HEK293T (cell line): ENCODE measurements around the gene ANK3.

ENCODE experiments used
- CTCF ChIA-PET: fragments of 350-600 bp; formaldehyde crosslinking; extraction: SDS; loops from one replicate; lab custom pipeline; 2021; ENCODE audit warnings: antibody characterized with exemption, inconsistent platforms; lab: Yijun Ruan, JAX
- POLR2A ChIA-PET: fragments of 350-600 bp; formaldehyde crosslinking; extraction: SDS; loops from one replicate; lab custom pipeline; 2020; ENCODE audit warnings: antibody characterized with exemption, inconsistent platforms; lab: Yijun Ruan, JAX
- DNase-seq: peaks from one replicate; pipeline ENCODE4 v3.0.0; 2012; ENCODE audit warnings: mixed read lengths; ENCODE audit errors: extremely low spot score
- ARNT ChIP-seq: fragments of 450-650 bp; IDR thresholded peaks from 2 replicates; pipeline ENCODE4 v1.6.1; 2017; ENCODE audit warnings: mild to moderate bottlenecking
- BHLHE40 ChIP-seq: fragments of 450-650 bp; IDR thresholded peaks from 2 replicates; pipeline ENCODE4 v1.6.1; 2016; ENCODE audit warnings: mild to moderate bottlenecking, moderate library complexity, borderline replicate concordance
- CTBP1 ChIP-seq: fragments of 450-650 bp; IDR thresholded peaks from 2 replicates; pipeline ENCODE4 v1.6.1; 2016; ENCODE audit warnings: borderline replicate concordance
- ELF4 ChIP-seq: fragments of 450-650 bp; IDR thresholded peaks from 2 replicates; pipeline ENCODE4 v1.6.1; 2017; ENCODE audit warnings: antibody characterized with exemption
- FOXA1 ChIP-seq: fragments of 450-650 bp; IDR thresholded peaks from 2 replicates; pipeline ENCODE4 v1.6.1; 2016; ENCODE audit warnings: mild to moderate bottlenecking
- FOXK2 ChIP-seq: fragments of 450-650 bp; IDR thresholded peaks from 2 replicates; pipeline ENCODE4 v1.6.1; 2016; ENCODE audit warnings: mild to moderate bottlenecking
- FOXM1 ChIP-seq: fragments of 450-650 bp; IDR thresholded peaks from 2 replicates; pipeline ENCODE4 v1.6.1; 2017; ENCODE audit warnings: mild to moderate bottlenecking, borderline replicate concordance
- HDGF ChIP-seq: fragments of 450-650 bp; IDR thresholded peaks from 2 replicates; pipeline ENCODE4 v1.6.1; 2017; ENCODE audit warnings: antibody characterized with exemption, borderline replicate concordance
- L3MBTL2 ChIP-seq: fragments of 450-650 bp; conservative IDR thresholded peaks from 2 replicates; pipeline ENCODE4 v1.6.1; 2016; ENCODE audit warnings: mild to moderate bottlenecking
- LEF1 ChIP-seq: fragments of 450-650 bp; IDR thresholded peaks from 2 replicates; pipeline ENCODE4 v1.6.1; 2017; ENCODE audit warnings: mild to moderate bottlenecking, borderline replicate concordance
- NFRKB ChIP-seq: fragments of 450-650 bp; IDR thresholded peaks from 2 replicates; pipeline ENCODE4 v1.6.1; 2016; ENCODE audit warnings: mild to moderate bottlenecking, moderate library complexity
- SP1 ChIP-seq: fragments of 450-650 bp; IDR thresholded peaks from 2 replicates; pipeline ENCODE4 v1.6.1; 2017
- SUZ12 ChIP-seq: fragments of 450-650 bp; IDR thresholded peaks from 2 replicates; pipeline ENCODE4 v1.6.1; 2016; ENCODE audit warnings: mild to moderate bottlenecking
- TARDBP ChIP-seq: fragments of 450-650 bp; IDR thresholded peaks from 2 replicates; pipeline ENCODE4 v1.6.1; 2016
- ZNF384 ChIP-seq: fragments of 450-650 bp; IDR thresholded peaks from 2 replicates; pipeline ENCODE4 v1.6.1; 2016
- TF ChIP-seq, protein P1 (sequence below): fragments of 450-650 bp; IDR thresholded peaks from 2 replicates; pipeline ENCODE4 v1.6.1; 2016

ANK3 gene

DNA sequence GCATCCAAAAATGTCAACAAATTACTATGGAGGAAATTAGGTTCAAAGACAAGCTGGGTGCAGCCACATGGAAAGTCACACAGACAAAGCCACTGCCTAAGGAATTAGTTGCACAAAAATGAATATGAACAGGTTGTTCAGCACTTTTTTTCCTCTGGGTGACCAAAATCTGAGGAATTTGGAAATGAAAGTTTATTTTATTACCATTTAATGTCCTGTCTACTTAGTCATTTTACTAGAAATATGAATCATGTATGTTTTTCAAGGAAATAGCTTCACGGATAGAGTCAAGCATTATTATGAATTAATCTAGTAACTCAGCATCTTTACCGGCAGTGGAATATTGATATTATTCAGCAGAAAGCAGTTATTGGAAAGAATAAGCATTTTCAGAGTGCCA lies 106.3 kb downstream of the ANK3 start:
- POLR2A ChIA-PET = no interaction called here
- CTCF ChIA-PET = no interaction called here
- no peak for DNase-seq
- TF ChIP-seq FOXM1 = no peak
- TF ChIP-seq BHLHE40 = no peak
- TF ChIP-seq FOXA1 = no peak
- TF ChIP-seq HDGF = no peak
- TF ChIP-seq, protein P1, sequence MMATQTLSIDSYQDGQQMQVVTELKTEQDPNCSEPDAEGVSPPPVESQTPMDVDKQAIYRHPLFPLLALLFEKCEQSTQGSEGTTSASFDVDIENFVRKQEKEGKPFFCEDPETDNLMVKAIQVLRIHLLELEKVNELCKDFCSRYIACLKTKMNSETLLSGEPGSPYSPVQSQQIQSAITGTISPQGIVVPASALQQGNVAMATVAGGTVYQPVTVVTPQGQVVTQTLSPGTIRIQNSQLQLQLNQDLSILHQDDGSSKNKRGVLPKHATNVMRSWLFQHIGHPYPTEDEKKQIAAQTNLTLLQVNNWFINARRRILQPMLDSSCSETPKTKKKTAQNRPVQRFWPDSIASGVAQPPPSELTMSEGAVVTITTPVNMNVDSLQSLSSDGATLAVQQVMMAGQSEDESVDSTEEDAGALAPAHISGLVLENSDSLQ = no peak
- no peak for TF ChIP-seq ARNT
- no peak for TF ChIP-seq FOXK2
- no peak for TF ChIP-seq SUZ12
- TF ChIP-seq CTBP1 = no peak
- no peak for TF ChIP-seq ELF4

DNA sequence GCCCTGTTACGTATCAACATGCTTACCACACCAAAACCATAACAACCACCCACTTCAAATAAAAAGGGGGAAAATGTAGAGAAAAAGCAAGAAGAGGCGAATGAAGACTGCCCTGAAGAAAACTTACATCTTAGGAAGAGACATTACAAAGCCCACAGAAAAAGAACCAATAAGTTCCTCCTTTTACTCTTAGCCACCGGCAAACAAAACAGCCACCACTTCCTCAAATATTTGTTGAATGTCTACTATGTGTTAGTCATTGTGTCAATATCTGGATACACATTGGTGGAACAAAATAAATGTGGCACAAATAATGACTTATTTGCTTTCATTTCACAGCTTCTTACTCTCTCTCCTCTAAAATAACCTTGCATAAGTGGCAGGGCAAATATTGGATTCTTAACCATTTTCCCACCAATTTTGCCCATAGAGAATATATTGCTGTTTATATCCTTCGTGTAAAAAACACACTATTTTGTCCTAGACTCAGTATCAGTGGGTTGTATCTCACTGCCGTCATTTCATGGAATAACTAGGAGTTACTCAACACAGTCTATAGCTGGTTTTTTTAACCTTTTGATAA lies 106.8 kb downstream of the ANK3 start:
- no peak for DNase-seq
- POLR2A ChIA-PET = no interaction called here
- TF ChIP-seq TARDBP (no peak), FOXK2 (no peak), NFRKB (no peak)
- CTCF ChIA-PET = interaction anchor here (0.6 kb wide), 2 partner anchors 59 to 183 kb away, joined by 3 to 6 read pairs; no protein-coding TSS in a partner anchor

DNA sequence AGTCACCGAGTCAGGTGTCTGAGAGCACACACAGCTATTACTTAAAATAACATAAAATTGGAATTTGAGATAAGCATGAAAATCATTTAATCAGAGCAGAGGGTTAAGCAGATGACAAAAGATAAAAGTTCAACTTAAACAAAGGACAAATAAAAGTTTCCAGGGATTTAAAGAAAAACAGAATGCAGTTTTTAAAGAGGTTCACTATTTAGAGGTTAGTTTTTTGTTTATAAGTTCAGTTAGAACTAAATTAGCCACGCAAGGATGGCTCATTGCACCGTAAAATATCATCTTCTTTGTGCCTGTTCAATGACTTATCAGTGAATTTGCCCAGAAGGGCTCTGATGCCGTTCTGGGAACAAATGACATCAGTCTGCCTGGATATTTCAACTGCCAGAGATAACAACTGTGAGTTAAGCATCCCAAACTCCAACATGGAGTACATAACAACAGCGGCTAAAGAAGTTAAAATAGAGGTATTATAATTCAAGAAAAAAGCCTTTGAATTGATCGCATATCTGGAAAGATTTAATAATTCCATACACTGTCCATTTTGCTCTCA lies 107.8 kb downstream of the ANK3 start:
- POLR2A ChIA-PET = no interaction called here
- TF ChIP-seq ZNF384 (no peak), NFRKB (no peak), ELF4 (no peak), ARNT (no peak), FOXA1 (no peak), SUZ12 (no peak), FOXM1 (no peak), L3MBTL2 (no peak)
- CTCF ChIA-PET = no interaction called here
- DNase-seq = no peak

DNA sequence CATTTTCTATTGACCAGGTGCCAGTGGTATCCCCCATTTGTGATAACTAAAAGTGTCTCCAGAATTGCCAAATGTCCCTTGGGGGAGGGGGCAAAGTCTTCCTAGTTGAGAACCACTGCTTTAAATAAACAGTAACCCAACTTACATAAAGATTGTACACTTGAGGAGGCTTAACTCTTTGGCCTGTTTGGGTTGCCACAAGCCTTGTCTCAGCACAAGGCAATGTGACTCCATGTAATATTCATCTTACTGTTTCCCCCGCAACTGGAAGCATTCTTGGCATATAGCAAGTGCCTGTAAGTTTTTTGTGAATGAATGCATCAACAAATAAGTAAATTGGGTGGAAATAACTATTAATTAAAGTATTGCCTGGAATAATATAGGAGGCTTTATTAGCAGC lies 108.3 kb downstream of the ANK3 start:
- TF ChIP-seq SUZ12 = no peak
- TF ChIP-seq ARNT = no peak
- no peak for TF ChIP-seq CTBP1
- no peak for TF ChIP-seq ELF4
- TF ChIP-seq NFRKB = no peak
- TF ChIP-seq FOXA1 = no peak
- TF ChIP-seq FOXK2 = no peak
- no peak for TF ChIP-seq TARDBP
- TF ChIP-seq, protein P1 = no peak
- no peak for TF ChIP-seq SP1
- no peak for TF ChIP-seq HDGF
- TF ChIP-seq FOXM1 = no peak
- ChIA-PET CTCF (no interaction called here), POLR2A (no interaction called here)
- DNase-seq = no peak

DNA sequence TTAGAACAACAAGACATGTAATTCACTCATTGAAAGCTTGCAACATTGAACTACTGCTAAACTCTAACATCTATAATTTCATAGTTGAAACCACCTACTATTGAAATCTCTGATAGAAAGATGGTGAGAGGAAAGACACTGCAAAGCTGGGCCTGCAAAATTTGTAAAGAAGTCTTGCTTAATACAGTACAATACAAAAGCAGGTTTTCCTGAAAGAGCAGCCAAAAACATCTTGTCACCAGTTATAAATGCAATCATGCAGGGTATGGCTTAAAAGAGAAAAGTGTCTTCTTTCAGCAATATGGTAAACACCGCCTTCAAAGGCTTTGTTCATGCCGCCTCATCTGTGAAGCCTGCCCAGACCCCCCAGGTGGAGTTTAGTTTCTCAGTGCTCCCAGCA lies 109.2 kb downstream of the ANK3 start:
- POLR2A ChIA-PET = no interaction called here
- CTCF ChIA-PET = no interaction called here
- no peak for DNase-seq
- TF ChIP-seq NFRKB (no peak), SUZ12 (no peak), ARNT (no peak), ELF4 (no peak), LEF1 (no peak), CTBP1 (no peak), BHLHE40 (no peak), L3MBTL2 (no peak), FOXA1 (no peak), ZNF384 (no peak), FOXK2 (no peak), SP1 (no peak), TARDBP (no peak), HDGF (no peak), FOXM1 (no peak)
- TF ChIP-seq, protein P1 = no peak

DNA sequence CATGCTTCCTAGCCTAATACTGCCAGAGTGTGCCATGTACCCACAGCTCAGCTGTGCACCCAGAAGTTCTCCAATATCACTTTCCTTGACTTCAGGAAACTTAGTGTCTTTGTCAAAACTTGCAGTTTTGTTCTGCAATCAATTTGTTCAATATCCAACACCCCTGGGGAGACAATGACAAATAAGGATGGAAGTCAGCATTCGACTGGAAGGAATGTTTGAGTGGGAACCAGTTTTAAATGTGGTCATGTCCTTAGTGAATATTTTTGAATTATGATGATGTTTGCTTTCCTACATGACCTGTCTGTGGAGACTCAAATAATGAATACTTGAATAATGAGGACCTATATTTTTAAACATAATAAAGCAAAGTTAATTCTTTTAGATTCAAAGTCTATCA lies 112.0 kb downstream of the ANK3 start:
- CTCF ChIA-PET = no interaction called here
- no peak for TF ChIP-seq FOXM1
- TF ChIP-seq SP1 = no peak
- no peak for TF ChIP-seq ARNT
- TF ChIP-seq ZNF384 = no peak
- POLR2A ChIA-PET = no interaction called here
- DNase-seq = no peak
